VCaP (cell line): Measurements from ENCODE around the gene DNAH5.

Source experiments
- H3K27ac ChIP-seq: fragments of 450-650 bp; 2 replicates; pipeline ENCODE4 v1.5.1; 2017
- CTCF ChIP-seq: fragments of 450-650 bp; conservative IDR thresholded peaks from 2 replicates; pipeline ENCODE4 v1.5.1; 2017; ENCODE audit warnings: mild to moderate bottlenecking, moderate library complexity

DNAH5 gene

GRCh38 chr5:13859270-13860065, 85.0 kb downstream of the DNAH5 start:
- no peak for TF ChIP-seq CTCF
- no peak overlapping the region for H3K27ac ChIP-seq

- TF ChIP-seq CTCF = no peak
- no peak overlapping the region for H3K27ac ChIP-seq
Observed at GRCh38 chr5:13843175-13843846, 101.2 kb downstream of the DNAH5 start.

- no peak overlapping the region for H3K27ac ChIP-seq
- no peak for TF ChIP-seq CTCF
Observed at GRCh38 chr5:13833440-13833839, 111.0 kb downstream of the DNAH5 start.

- H3K27ac ChIP-seq = no peak overlapping the region
- peak; percentile 54 for TF ChIP-seq CTCF
Observed at GRCh38 chr5:13831351-13831750, 113.1 kb downstream of the DNAH5 start.

GRCh38 chr5:13830536-13830935, 114.0 kb downstream of the DNAH5 start:
- no peak overlapping the region for H3K27ac ChIP-seq
- TF ChIP-seq CTCF = no peak

- no peak for TF ChIP-seq CTCF
- H3K27ac ChIP-seq = no peak overlapping the region
Observed at GRCh38 chr5:13821366-13821765, 123.1 kb downstream of the DNAH5 start.

GRCh38 chr5:13816126-13816525, 128.4 kb downstream of the DNAH5 start:
- H3K27ac ChIP-seq = no peak overlapping the region
- no peak for TF ChIP-seq CTCF
